ENCODE results near the gene KCNMB4. TPM values are rescaled to one million over a fixed set of nuclear protein-coding genes. Genes with fewer than 3 reads are reported as not detected.

KCNMB4 gene
- total RNA-seq, 4 donors from 2014 or later, result 6.6 to 10.3 (median 8.0) TPM

DNA sequence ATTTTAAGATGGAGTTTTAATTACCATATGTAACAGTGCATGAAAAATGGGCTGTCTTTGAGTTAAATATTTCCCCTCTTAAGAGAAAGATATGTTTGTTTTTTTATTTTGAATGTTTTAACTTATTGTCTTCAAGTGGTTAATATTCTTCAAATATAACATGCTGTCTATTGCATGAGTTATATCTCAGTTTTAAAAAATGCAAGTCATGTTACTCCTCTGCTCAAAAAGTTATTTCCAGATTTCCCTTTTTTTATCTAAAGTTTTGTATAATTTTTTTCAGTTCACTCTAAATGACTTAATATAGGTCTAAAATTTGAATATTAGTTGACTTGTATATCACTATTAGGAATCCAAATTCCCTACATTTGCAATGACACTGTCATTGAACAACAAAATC, 5.9 kb upstream of the KCNMB4 start:
- Histone ChIP-seq H3K27me3 (peaks cover 0 to 16% (median 5%) of the 10 kb centered on the region in 4 donors), H3K4me3 (no peak overlapping the region), H3K36me3 (peaks cover 0 to 6% (median under 1%) of the 10 kb centered on the region in 4 donors), H3K9me3 (no peaks in the 10 kb centered on the region), H3K4me1 (peaks cover 4% of the 10 kb centered on the region in 4 donors), H3K27ac (replicated peaks in 1 of 4) (no peak overlapping the region)
- TF ChIP-seq POLR2AphosphoS5 (IDR thresholded peaks at IDR 0.05) (no peak), EP300 (IDR thresholded peaks at IDR 0.05) (no peak), POLR2A (IDR thresholded peaks at IDR 0.05; ENCODE audit: low read depth) (no peak)
- TF ChIP-seq, protein P1, sequence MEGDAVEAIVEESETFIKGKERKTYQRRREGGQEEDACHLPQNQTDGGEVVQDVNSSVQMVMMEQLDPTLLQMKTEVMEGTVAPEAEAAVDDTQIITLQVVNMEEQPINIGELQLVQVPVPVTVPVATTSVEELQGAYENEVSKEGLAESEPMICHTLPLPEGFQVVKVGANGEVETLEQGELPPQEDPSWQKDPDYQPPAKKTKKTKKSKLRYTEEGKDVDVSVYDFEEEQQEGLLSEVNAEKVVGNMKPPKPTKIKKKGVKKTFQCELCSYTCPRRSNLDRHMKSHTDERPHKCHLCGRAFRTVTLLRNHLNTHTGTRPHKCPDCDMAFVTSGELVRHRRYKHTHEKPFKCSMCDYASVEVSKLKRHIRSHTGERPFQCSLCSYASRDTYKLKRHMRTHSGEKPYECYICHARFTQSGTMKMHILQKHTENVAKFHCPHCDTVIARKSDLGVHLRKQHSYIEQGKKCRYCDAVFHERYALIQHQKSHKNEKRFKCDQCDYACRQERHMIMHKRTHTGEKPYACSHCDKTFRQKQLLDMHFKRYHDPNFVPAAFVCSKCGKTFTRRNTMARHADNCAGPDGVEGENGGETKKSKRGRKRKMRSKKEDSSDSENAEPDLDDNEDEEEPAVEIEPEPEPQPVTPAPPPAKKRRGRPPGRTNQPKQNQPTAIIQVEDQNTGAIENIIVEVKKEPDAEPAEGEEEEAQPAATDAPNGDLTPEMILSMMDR (IDR thresholded peaks at IDR 0.05), result no peak
- intact Hi-C loops (cut with DNase I), result loop anchor here (5.0 to 10.0 kb wide), 2 partner anchors 115 to 458 kb away; partner anchors contain the start of gene CNOT2
- no peak for DNase-seq (ENCODE audit: extremely low spot score)

DNA sequence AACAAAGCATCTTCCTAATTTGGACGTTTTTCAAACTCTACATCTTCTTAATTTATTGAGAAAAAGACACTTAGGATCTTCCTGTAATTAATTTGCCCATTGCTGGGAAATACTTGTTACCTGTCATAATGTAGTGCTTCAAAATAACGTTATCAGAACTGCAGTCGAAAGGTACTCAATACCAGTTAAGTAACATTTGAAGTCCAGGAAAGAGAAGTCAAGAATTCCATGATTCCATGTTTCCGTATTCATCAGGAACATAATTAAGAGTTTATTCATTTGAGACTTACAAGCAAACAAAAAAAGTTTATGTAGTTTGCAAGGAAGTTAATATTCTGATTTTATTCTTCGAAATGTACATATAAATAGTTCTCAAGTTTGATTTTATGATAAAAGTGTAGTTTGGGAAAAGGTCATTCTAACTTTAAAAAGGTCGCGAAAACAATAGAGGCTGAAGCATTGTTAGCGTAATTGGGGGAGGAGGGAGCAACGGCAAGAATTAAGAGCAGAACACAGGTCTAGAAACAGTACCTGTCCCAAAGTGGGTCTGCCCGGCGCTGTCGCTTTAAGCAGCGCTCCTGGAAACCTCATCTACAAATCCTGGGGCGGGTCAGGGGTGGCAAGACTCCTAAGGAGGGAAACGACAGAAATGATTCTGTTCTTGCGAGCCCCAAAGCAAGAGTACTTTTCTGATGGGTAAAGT, 1.2 kb upstream of the KCNMB4 start:
- Histone ChIP-seq H3K9me3 (no peaks in the 10 kb centered on the region), H3K27me3 (peaks cover 0 to 46% (median 18%) of the 10 kb centered on the region in 4 donors), H3K36me3 (no peaks in the 10 kb centered on the region), H3K4me1 (peaks cover 7 to 25% (median 23%) of the 10 kb centered on the region in 4 donors), H3K4me3 (peak overlapping the region; percentile 74 to 79 (median 75)), H3K27ac (replicated peaks in 1 of 4) (no peak overlapping the region)
- 35% methylated on average over 16 of the region's 16 CpGs for WGBS
- intact Hi-C loops (cut with DNase I), result loop anchor here (5.0 to 10.0 kb wide), 2 partner anchors 120 to 463 kb away; partner anchors contain the start of gene CNOT2
- no peak for DNase-seq (ENCODE audit: extremely low spot score)
- TF ChIP-seq EP300 (IDR thresholded peaks at IDR 0.05) (no peak), POLR2AphosphoS5 (IDR thresholded peaks at IDR 0.05) (no peak), POLR2A (IDR thresholded peaks at IDR 0.05; ENCODE audit: low read depth) (no peak)
- TF ChIP-seq, protein P1 (IDR thresholded peaks at IDR 0.05), result no peak

DNA sequence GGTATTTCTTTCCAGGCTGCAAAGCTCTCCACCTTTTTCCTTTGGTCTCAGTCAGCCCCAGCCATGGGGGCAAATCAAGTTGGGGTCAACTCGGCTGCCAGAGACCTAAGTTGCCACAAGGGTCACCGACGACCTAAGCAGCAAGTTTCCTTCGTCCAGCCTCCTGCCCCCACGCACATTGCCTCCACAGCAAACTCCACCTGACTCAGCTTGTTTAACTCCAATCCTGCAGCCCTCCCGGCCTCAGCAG, 767 bp upstream of the KCNMB4 start:
- H3K27ac ChIP-seq (replicated peaks in 1 of 4), result no peak overlapping the region
- WGBS, result 7% methylated on average over 4 of the region's 6 CpGs
- no peaks in the 10 kb centered on the region for H3K36me3 ChIP-seq
- intact Hi-C loops (cut with DNase I), result loop anchor here (10.0 kb wide), 1 partner anchor 121 kb away; the partner anchor contains the start of gene CNOT2
- no peak for DNase-seq (ENCODE audit: extremely low spot score)
- no peaks in the 10 kb centered on the region for H3K9me3 ChIP-seq
- H3K4me3 ChIP-seq, result peak overlapping the region; percentile 74 to 79 (median 75)
- peaks cover 0 to 46% (median 18%) of the 10 kb centered on the region in 4 donors for H3K27me3 ChIP-seq
- H3K4me1 ChIP-seq, result peaks cover 7 to 25% (median 23%) of the 10 kb centered on the region in 4 donors
- TF ChIP-seq POLR2A (IDR thresholded peaks at IDR 0.05; ENCODE audit: low read depth) (no peak), POLR2AphosphoS5 (IDR thresholded peaks at IDR 0.05) (no peak), EP300 (IDR thresholded peaks at IDR 0.05) (no peak)
- TF ChIP-seq, protein P1 (IDR thresholded peaks at IDR 0.05), result no peak

DNA sequence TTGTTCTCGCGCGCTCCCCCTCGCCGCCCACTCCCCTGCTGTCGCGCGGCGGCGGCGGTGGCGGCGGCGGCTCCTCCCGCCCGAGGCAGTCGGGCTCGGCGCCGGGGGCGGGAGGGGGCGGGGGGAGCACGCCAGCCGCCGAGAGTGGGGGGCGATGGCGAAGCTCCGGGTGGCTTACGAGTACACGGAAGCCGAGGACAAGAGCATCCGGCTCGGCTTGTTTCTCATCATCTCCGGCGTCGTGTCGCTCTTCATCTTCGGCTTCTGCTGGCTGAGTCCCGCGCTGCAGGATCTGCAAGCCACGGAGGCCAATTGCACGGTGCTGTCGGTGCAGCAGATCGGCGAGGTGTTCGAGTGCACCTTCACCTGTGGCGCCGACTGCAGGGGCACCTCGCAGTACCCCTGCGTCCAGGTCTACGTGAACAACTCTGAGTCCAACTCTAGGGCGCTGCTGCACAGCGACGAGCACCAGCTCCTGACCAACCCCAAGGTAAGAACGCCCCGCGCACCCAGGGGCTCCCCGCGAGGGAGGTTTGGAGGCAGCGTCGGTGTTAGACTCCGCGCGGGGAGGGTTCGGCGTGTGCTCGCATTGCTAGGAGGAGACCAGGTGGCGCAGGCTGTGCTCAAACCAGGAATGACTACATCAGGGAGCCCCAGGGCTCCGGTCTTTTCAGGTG, 629 bp downstream of the KCNMB4 start:
- H3K27ac ChIP-seq (replicated peaks in 1 of 4), result peak overlapping the region; percentile 41 to 52 (median 48)
- no peaks in the 10 kb centered on the region for H3K36me3 ChIP-seq
- H3K4me1 ChIP-seq, result peaks cover 7 to 25% (median 23%) of the 10 kb centered on the region in 4 donors
- intact Hi-C loops (cut with DNase I), result loop anchor here (10.0 kb wide), 1 partner anchor 122 kb away; the partner anchor contains the start of gene CNOT2
- DNase-seq (ENCODE audit: extremely low spot score), result no peak
- H3K27me3 ChIP-seq, result peaks cover 0 to 46% (median 18%) of the 10 kb centered on the region in 4 donors
- 4% methylated on average over 12 of the region's 69 CpGs for WGBS
- H3K4me3 ChIP-seq, result peak overlapping the region; percentile 74 to 79 (median 75)
- TF ChIP-seq EP300 (IDR thresholded peaks at IDR 0.05) (no peak), POLR2A (IDR thresholded peaks at IDR 0.05; ENCODE audit: low read depth) (no peak), POLR2AphosphoS5 (IDR thresholded peaks at IDR 0.05) (no peak)
- H3K9me3 ChIP-seq, result no peaks in the 10 kb centered on the region

Data from esophagus muscularis mucosa (tissue), 4 donors.